AG10803 (cell line): Measurements from ENCODE around the gene ARPC5.
A peak's percentile ranks its signal among the peaks of the same experiment; 100 is the strongest.

Experiments used
- DNase-seq: peaks from one replicate; pipeline ENCODE4 v3.0.0; 2010; ENCODE audit warnings: low read depth
- H3K4me3 ChIP-seq: 2 replicates; pipeline ENCODE4 v1.5.1; 2011; ENCODE audit warnings: mild to moderate bottlenecking, low read length, control low read depth
- CTCF ChIP-seq: conservative IDR thresholded peaks from 2 replicates; pipeline ENCODE4 v1.5.1; 2011; ENCODE audit warnings: mild to moderate bottlenecking, low read length, control low read depth, inconsistent platforms

The ARPC5 gene

GRCh38 chr1:183602510-183602909 is 33.1 kb downstream of the ARPC5 start:
- H3K4me3 ChIP-seq = no peak overlapping the region
- DNase-seq = no peak
- no peak for TF ChIP-seq CTCF

- DNase-seq = no peak
- TF ChIP-seq CTCF = no peak
- H3K4me3 ChIP-seq = no peak overlapping the region
Observed at GRCh38 chr1:183600634-183601033, 34.9 kb downstream of the ARPC5 start.

GRCh38 chr1:183600136-183600535 is 35.4 kb downstream of the ARPC5 start:
- no peak overlapping the region for H3K4me3 ChIP-seq
- peak; percentile 92 for DNase-seq
- no peak for TF ChIP-seq CTCF

- no peak for DNase-seq
- no peak overlapping the region for H3K4me3 ChIP-seq
- no peak for TF ChIP-seq CTCF
Observed at GRCh38 chr1:183598386-183598785, 37.2 kb downstream of the ARPC5 start.

- TF ChIP-seq CTCF = no peak
- no peak overlapping the region for H3K4me3 ChIP-seq
- no peak for DNase-seq
Observed at GRCh38 chr1:183597656-183598347, 37.8 kb downstream of the ARPC5 start.

GRCh38 chr1:183596500-183596899 is 39.1 kb downstream of the ARPC5 start:
- no peak for TF ChIP-seq CTCF
- H3K4me3 ChIP-seq = no peak overlapping the region
- no peak for DNase-seq

GRCh38 chr1:183595537-183595936 is 40.0 kb downstream of the ARPC5 start:
- no peak overlapping the region for H3K4me3 ChIP-seq
- TF ChIP-seq CTCF = no peak
- no peak for DNase-seq
